ENCODE measurements around the gene SYNRG.

SYNRG gene

GRCh38 chr17:37541880-37542660, 67.1 kb downstream of the SYNRG start:
- no peak overlapping the region for H3K9ac ChIP-seq (ENCODE audit: low read depth, low read length)

GRCh38 chr17:37538981-37539659, 70.1 kb downstream of the SYNRG start:
- no peak overlapping the region for H3K9ac ChIP-seq (ENCODE audit: low read depth, low read length)
- H3K36me3 ChIP-seq (ENCODE audit: insufficient read depth, low read length) = peaks cover 4% of the 10 kb centered on the region; the same call in 1 of the 2 replicates
- H3K4me1 ChIP-seq (ENCODE audit: insufficient read depth, low read length) = peaks cover 6% of the 10 kb centered on the region; the same call in 1 of the 2 replicates
- no peaks in the 10 kb centered on the region for H3K9me3 ChIP-seq (ENCODE audit: control insufficient read depth, insufficient read depth, low read length)

More at GRCh38 chr17:37541880-37542660, 67.1 kb downstream of the SYNRG start:
- peaks cover 4% of the 10 kb centered on the region; the same call in 1 of the 2 replicates for H3K36me3 ChIP-seq (ENCODE audit: insufficient read depth, low read length)
- no peaks in the 10 kb centered on the region for H3K9me3 ChIP-seq (ENCODE audit: control insufficient read depth, insufficient read depth, low read length)
- peaks cover 6% of the 10 kb centered on the region; the same call in 1 of the 2 replicates for H3K4me1 ChIP-seq (ENCODE audit: insufficient read depth, low read length)

- H3K9me3 ChIP-seq (ENCODE audit: control insufficient read depth, insufficient read depth, low read length) = no peaks in the 10 kb centered on the region
- H3K36me3 ChIP-seq (ENCODE audit: insufficient read depth, low read length) = peaks cover 4% of the 10 kb centered on the region; the same call in 1 of the 2 replicates
- H3K9ac ChIP-seq (ENCODE audit: low read depth, low read length) = no peak overlapping the region
- H3K4me1 ChIP-seq (ENCODE audit: insufficient read depth, low read length) = no peaks in the 10 kb centered on the region
These were observed 73.3 kb downstream of the SYNRG start for GRCh38 chr17:37535906-37536305.

GRCh38 chr17:37532756-37533155, 76.5 kb downstream of the SYNRG start:
- no peak overlapping the region for H3K9ac ChIP-seq (ENCODE audit: low read depth, low read length)
- no peaks in the 10 kb centered on the region for H3K9me3 ChIP-seq (ENCODE audit: control insufficient read depth, insufficient read depth, low read length)
- no peaks in the 10 kb centered on the region for H3K36me3 ChIP-seq (ENCODE audit: insufficient read depth, low read length)
- no peaks in the 10 kb centered on the region for H3K4me1 ChIP-seq (ENCODE audit: insufficient read depth, low read length)

GRCh38 chr17:37530420-37530819, 78.8 kb downstream of the SYNRG start:
- Histone ChIP-seq H3K36me3 (ENCODE audit: insufficient read depth, low read length) (no peaks in the 10 kb centered on the region), H3K9me3 (ENCODE audit: control insufficient read depth, insufficient read depth, low read length) (no peaks in the 10 kb centered on the region), H3K4me1 (ENCODE audit: insufficient read depth, low read length) (no peaks in the 10 kb centered on the region), H3K9ac (ENCODE audit: low read depth, low read length) (no peak overlapping the region)

- H3K9ac ChIP-seq (ENCODE audit: low read depth, low read length) = no peak overlapping the region
- H3K4me1 ChIP-seq (ENCODE audit: insufficient read depth, low read length) = no peaks in the 10 kb centered on the region
- no peaks in the 10 kb centered on the region for H3K9me3 ChIP-seq (ENCODE audit: control insufficient read depth, insufficient read depth, low read length)
- no peaks in the 10 kb centered on the region for H3K36me3 ChIP-seq (ENCODE audit: insufficient read depth, low read length)
These were observed 81.9 kb downstream of the SYNRG start for GRCh38 chr17:37527249-37527851.

GRCh38 chr17:37523715-37524219, 85.5 kb downstream of the SYNRG start:
- H3K9me3 ChIP-seq (ENCODE audit: control insufficient read depth, insufficient read depth, low read length) = no peaks in the 10 kb centered on the region
- H3K9ac ChIP-seq (ENCODE audit: low read depth, low read length) = no peak overlapping the region
- H3K4me1 ChIP-seq (ENCODE audit: insufficient read depth, low read length) = no peaks in the 10 kb centered on the region
- peaks cover 5% of the 10 kb centered on the region for H3K36me3 ChIP-seq (ENCODE audit: insufficient read depth, low read length)

- no peaks in the 10 kb centered on the region for H3K9me3 ChIP-seq (ENCODE audit: control insufficient read depth, insufficient read depth, low read length)
- no peak overlapping the region for H3K9ac ChIP-seq (ENCODE audit: low read depth, low read length)
- no peaks in the 10 kb centered on the region for H3K4me1 ChIP-seq (ENCODE audit: insufficient read depth, low read length)
- peaks cover 13% of the 10 kb centered on the region for H3K36me3 ChIP-seq (ENCODE audit: insufficient read depth, low read length)
These were observed 87.4 kb downstream of the SYNRG start for GRCh38 chr17:37521821-37522220.

- Histone ChIP-seq H3K9ac (ENCODE audit: low read depth, low read length) (no peak overlapping the region), H3K4me1 (ENCODE audit: insufficient read depth, low read length) (no peaks in the 10 kb centered on the region), H3K9me3 (ENCODE audit: control insufficient read depth, insufficient read depth, low read length) (no peaks in the 10 kb centered on the region), H3K36me3 (ENCODE audit: insufficient read depth, low read length) (peaks cover 13% of the 10 kb centered on the region)
These were observed 89.0 kb downstream of the SYNRG start for GRCh38 chr17:37520174-37520573.

GRCh38 chr17:37519251-37519985, 89.8 kb downstream of the SYNRG start:
- Histone ChIP-seq H3K36me3 (ENCODE audit: insufficient read depth, low read length) (peaks cover 13% of the 10 kb centered on the region), H3K4me1 (ENCODE audit: insufficient read depth, low read length) (no peaks in the 10 kb centered on the region), H3K9me3 (ENCODE audit: control insufficient read depth, insufficient read depth, low read length) (no peaks in the 10 kb centered on the region), H3K9ac (ENCODE audit: low read depth, low read length) (no peak overlapping the region)

- Histone ChIP-seq H3K9ac (ENCODE audit: low read depth, low read length) (no peak overlapping the region), H3K9me3 (ENCODE audit: control insufficient read depth, insufficient read depth, low read length) (no peaks in the 10 kb centered on the region), H3K36me3 (ENCODE audit: insufficient read depth, low read length) (peaks cover 13% of the 10 kb centered on the region), H3K4me1 (ENCODE audit: insufficient read depth, low read length) (no peaks in the 10 kb centered on the region)
These were observed 90.4 kb downstream of the SYNRG start for GRCh38 chr17:37518826-37519225.

GRCh38 chr17:37517881-37518280, 91.3 kb downstream of the SYNRG start:
- Histone ChIP-seq H3K9me3 (ENCODE audit: control insufficient read depth, insufficient read depth, low read length) (no peaks in the 10 kb centered on the region), H3K36me3 (ENCODE audit: insufficient read depth, low read length) (peaks cover 19% of the 10 kb centered on the region), H3K4me1 (ENCODE audit: insufficient read depth, low read length) (no peaks in the 10 kb centered on the region), H3K9ac (ENCODE audit: low read depth, low read length) (no peak overlapping the region)

- H3K4me1 ChIP-seq (ENCODE audit: insufficient read depth, low read length) = no peaks in the 10 kb centered on the region
- H3K9me3 ChIP-seq (ENCODE audit: control insufficient read depth, insufficient read depth, low read length) = no peaks in the 10 kb centered on the region
- no peak overlapping the region for H3K9ac ChIP-seq (ENCODE audit: low read depth, low read length)
- peaks cover 19% of the 10 kb centered on the region for H3K36me3 ChIP-seq (ENCODE audit: insufficient read depth, low read length)
These were observed 93.1 kb downstream of the SYNRG start for GRCh38 chr17:37516127-37516571.

- Histone ChIP-seq H3K9me3 (ENCODE audit: control insufficient read depth, insufficient read depth, low read length) (no peaks in the 10 kb centered on the region), H3K4me1 (ENCODE audit: insufficient read depth, low read length) (no peaks in the 10 kb centered on the region), H3K36me3 (ENCODE audit: insufficient read depth, low read length) (peaks cover 14% of the 10 kb centered on the region), H3K9ac (ENCODE audit: low read depth, low read length) (no peak overlapping the region)
These were observed 95.5 kb downstream of the SYNRG start for GRCh38 chr17:37513711-37514110.
